Aorta (tissue), 5 donors: ENCODE results near the gene MAZ. TPM values are rescaled to one million over a fixed set of nuclear protein-coding genes. Genes with fewer than 3 reads are reported as not detected.
"Not testable (repeated sequence)": the region's sequence is repeated elsewhere in the genome, so short reads cannot be mapped to it uniquely, and the experiment has no call there.

Experiments
- ATAC-seq: fragments of 200-7000 bp; cut with Tn5 transposase; one replicate; pipeline ENCODE4 v1.9.1; 2022; ENCODE audit warnings: moderate library complexity; ENCODE audit not compliant: low FRiP score
- DNase-seq, 2 donors: peaks; one replicate each; pipeline ENCODE4 v3.0.0-alpha.2; 2020
- H3K27ac ChIP-seq, 2 donors: one replicate each; pipeline ENCODE4 v1.5.1; 2013; ENCODE audit warnings: low read length in 2 of 2, mild to moderate bottlenecking in 2 of 2, moderate library complexity in 2 of 2, control low read depth in 1 of 2, inconsistent platforms in 1 of 2, low read depth in 1 of 2
- H3K27me3 ChIP-seq, 2 donors: one replicate each; pipeline ENCODE4 v1.6.1; 2013; ENCODE audit warnings: control low read depth in 1 of 2, low read length in 1 of 2, mild to moderate bottlenecking in 1 of 2, moderate library complexity in 1 of 2; ENCODE audit not compliant: insufficient read depth in 2 of 2, control insufficient read depth in 1 of 2
- H3K36me3 ChIP-seq, 2 donors: one replicate each; pipeline ENCODE4 v1.6.1; 2013; ENCODE audit warnings: control low read depth in 1 of 2, low read length in 1 of 2, mild to moderate bottlenecking in 1 of 2; ENCODE audit not compliant: insufficient read depth in 2 of 2, control insufficient read depth in 1 of 2
- H3K4me1 ChIP-seq, 2 donors: one replicate each; pipeline ENCODE4 v1.6.1; 2013; ENCODE audit warnings: low read length in 2 of 2, control low read depth in 1 of 2, mild to moderate bottlenecking in 1 of 2, moderate library complexity in 1 of 2; ENCODE audit not compliant: insufficient read depth in 2 of 2, control insufficient read depth in 1 of 2
- H3K4me3 ChIP-seq, 2 donors: one replicate each; pipeline ENCODE4 v1.5.1; 2013; ENCODE audit warnings: low read length in 2 of 2, control low read depth in 1 of 2, mild to moderate bottlenecking in 1 of 2
- H3K9me3 ChIP-seq: one replicate; pipeline ENCODE4 v1.6.1; 2013; ENCODE audit warnings: mild to moderate bottlenecking, low read length; ENCODE audit not compliant: control insufficient read depth
- WGBS, 2 donors: extraction: QIAGEN DNeasy Blood & Tissue Kit; methylation state at CpG; one replicate each; pipeline ENCODE4 v1.1.7; 2013; 5-methylcytosine and 5-hydroxymethylcytosine counted together
- intact Hi-C, 2 donors: fragments of 100-400 bp; cut with DNase I; formaldehyde crosslinking; loops; one replicate each; pipeline versions ENCODE4 v1.14.2 to v1.15.0; 2022
- polyA plus RNA-seq, 2 donors: library from polyadenylated mRNA; stranded (reverse); fragments of 200-250 nt; gene quantifications; one replicate each; pipeline ENCODE4 v1.2.3, GENCODE V29; 2013
- total RNA-seq, 2 donors: library from RNA; stranded (reverse); fragmentation: NEBNext Ultra II Directional; extraction: Animal tissue kit (Norgen Biotek cat#: 25700); gene quantifications; one replicate each; pipeline ENCODE4 v1.2.1, GENCODE V29; 2021
- donor health status: healthy with polysubstance abuse.
- donor health status: Bipolar disorder and iron deficiency.
- donor health status: DM: no; HTN: no; CAD: no.
- donor health status: DM: no; HTN: no; CAD: no.
- donor health status: DM: yes; HTN: yes; CAD: no.

Gene MAZ
- total and polyA plus RNA-seq, 4 donors: 109 to 127 (median 116) TPM

- Histone ChIP-seq H3K4me3 (peak overlapping the region; percentile 51 to 77), H3K4me1 (no peaks in the 10 kb centered on the region), H3K9me3 (no peaks in the 10 kb centered on the region), H3K36me3 (no peaks in the 10 kb centered on the region), H3K27me3 (no peaks in the 10 kb centered on the region), H3K27ac (peak overlapping the region in 1 of 2 donors; percentile 22)
- DNase-seq (no peak), ATAC-seq (peak; percentile 1)
- intact Hi-C loops: no loop called here
- 2% methylated on average over 25 to 31 of the region's 31 CpGs for WGBS, 2 donors
Observed at GRCh38 chr16:29790949-29791844, 15.1 kb upstream of the MAZ start.

DNA sequence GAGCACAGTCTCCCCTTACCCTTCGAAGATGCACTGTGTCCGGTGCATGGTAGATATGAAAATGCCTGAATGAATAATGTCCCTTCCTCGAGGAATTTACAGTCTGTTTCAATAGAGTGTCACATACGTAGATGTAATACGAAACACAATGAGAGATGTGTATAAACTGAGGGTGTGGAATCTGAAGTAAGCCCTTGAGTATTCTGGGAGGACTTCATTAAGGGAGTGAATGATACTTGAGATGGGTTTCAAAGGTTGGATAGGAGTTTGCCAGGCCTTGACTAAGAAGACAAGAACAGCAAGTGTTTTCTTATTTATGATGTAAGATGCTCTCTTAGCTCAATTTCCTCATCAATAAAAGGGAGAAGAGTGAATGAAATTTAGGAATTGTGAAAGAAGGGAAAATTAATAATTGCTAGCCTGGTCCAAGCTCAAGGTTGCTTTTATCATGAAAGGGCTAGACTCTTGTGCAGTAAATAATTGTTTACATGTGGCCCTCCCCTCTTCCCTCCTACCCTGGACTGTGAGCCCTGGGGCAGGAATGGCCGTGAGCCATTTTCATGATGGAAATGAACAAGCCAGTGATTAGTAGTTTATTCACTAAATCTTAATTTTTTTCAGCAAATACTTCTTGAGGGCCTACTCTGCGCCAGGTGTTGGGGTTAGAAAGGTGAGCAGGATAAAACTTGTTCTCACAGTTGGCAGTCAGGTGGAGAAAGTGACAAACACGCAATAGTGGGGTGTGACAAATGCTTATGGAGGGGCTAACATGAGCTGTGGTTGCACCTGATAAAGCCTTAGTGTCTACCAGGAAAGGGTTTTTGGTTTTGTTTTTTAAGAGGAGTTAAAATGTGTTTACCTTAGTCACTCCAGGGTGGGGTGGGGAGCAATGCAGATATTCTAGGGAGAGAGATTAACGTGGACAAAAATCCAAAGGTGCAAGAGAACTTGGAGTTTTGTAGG, 14.2 kb upstream of the MAZ start:
- Histone ChIP-seq H3K27me3 (no peaks in the 10 kb centered on the region), H3K36me3 (no peaks in the 10 kb centered on the region), H3K4me1 (no peaks in the 10 kb centered on the region), H3K27ac (no peak overlapping the region), H3K4me3 (no peak overlapping the region), H3K9me3 (no peaks in the 10 kb centered on the region)
- 73 to 74% methylated on average over 9 of the region's 9 CpGs for WGBS, 2 donors
- intact Hi-C loops: no loop called here
- ATAC-seq (no peak), DNase-seq (no peak)

DNA sequence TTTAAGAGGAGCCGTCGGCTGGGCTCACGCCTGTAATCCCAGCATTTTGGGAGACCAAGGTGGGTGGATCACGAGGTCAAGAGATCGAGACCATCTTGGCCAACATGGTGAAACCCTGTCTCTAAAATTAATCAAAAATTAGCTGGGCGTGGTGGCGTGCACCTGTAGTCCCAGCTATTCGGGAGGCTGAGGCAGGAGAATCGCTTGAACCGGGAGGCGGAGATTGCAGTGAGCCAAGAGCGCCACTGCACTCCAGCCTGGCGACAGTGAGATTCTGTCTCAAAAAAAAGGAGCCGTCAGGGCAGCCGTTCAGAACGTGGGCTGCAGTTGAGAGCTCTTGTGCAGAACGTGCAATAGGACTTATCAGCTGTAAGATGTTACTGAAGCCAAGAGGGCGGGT, 13.2 kb upstream of the MAZ start:
- whole genome bisulfite sequencing, 2 donors: 90 to 91% methylated on average over 18 of the region's 18 CpGs
- H3K27me3 ChIP-seq, H3K27ac ChIP-seq, DNase-seq, H3K4me1 ChIP-seq, H3K36me3 ChIP-seq, ATAC-seq, H3K9me3 ChIP-seq, H3K4me3 ChIP-seq, intact Hi-C loops: not testable (repeated sequence)

DNA sequence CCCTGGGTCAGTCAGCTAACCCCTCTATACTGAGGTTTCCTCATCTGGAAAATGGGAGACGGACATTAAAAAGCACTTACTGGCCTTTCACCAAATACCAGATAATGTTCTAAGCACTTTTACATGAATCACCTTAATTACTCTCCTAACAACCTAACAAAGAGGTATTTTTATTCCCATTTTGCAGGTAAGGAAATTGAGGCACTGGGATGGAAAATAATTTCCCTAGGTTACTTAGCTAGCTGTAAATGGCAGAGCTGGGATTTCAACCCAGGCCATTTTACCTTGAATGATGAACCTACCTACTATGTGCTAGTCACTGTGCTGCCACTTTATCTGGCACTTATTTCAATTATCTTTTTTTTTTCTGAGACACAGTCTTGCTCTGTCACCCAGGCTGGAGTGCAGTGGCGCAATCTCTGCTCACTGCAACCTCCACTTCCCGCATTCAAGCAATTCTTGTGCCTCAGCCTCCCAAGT, 12.1 kb upstream of the MAZ start:
- Histone ChIP-seq H3K4me3 (no peak overlapping the region), H3K36me3 (peaks cover 0 to 2% of the 10 kb centered on the region in 2 donors), H3K4me1 (no peaks in the 10 kb centered on the region), H3K9me3 (no peaks in the 10 kb centered on the region), H3K27me3 (no peaks in the 10 kb centered on the region), H3K27ac (no peak overlapping the region)
- intact Hi-C loops: no loop called here
- ATAC-seq: no peak
- DNase-seq: no peak
- 96 to 99% methylated on average over 3 of the region's 3 CpGs for WGBS, 2 donors

- Histone ChIP-seq H3K4me3 (no peak overlapping the region), H3K27ac (no peak overlapping the region), H3K4me1 (no peaks in the 10 kb centered on the region), H3K36me3 (peaks cover 0 to 2% of the 10 kb centered on the region in 2 donors), H3K27me3 (no peaks in the 10 kb centered on the region), H3K9me3 (no peaks in the 10 kb centered on the region)
- DNase-seq: no peak
- 93 to 95% methylated on average over 8 of the region's 8 CpGs for WGBS, 2 donors
- intact Hi-C loops: no loop called here
- no peak for ATAC-seq
Observed at GRCh38 chr16:29802416-29802935, 3.9 kb upstream of the MAZ start.

DNA sequence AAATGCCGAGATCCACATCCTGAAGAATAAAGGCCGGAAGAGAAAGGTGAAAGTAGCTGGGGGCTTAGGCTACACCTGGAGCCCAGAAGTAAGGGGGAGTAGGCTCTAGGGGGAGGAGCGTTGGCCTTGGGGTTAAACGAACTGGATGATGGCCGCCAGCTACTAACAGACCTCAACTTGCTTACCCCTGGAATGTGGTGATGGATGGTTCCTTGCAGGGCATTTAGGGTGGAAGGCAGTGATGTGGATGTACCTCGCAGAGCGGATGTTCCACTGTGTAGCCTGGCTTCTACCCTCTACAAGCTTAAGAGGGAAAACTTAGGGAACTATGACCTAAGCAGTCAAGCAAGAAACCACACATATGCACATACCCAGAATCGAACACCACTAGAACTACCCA, 2.3 kb upstream of the MAZ start:
- intact Hi-C loops: no loop called here
- ATAC-seq (no peak), DNase-seq (no peak)
- H3K4me1 ChIP-seq: no peaks in the 10 kb centered on the region
- no peaks in the 10 kb centered on the region for H3K27me3 ChIP-seq
- no peaks in the 10 kb centered on the region for H3K9me3 ChIP-seq
- H3K4me3 ChIP-seq: no peak overlapping the region
- no peak overlapping the region for H3K27ac ChIP-seq
- H3K36me3 ChIP-seq: no peaks in the 10 kb centered on the region
- 80% methylated on average over 8 of the region's 8 CpGs for WGBS, 2 donors

DNA sequence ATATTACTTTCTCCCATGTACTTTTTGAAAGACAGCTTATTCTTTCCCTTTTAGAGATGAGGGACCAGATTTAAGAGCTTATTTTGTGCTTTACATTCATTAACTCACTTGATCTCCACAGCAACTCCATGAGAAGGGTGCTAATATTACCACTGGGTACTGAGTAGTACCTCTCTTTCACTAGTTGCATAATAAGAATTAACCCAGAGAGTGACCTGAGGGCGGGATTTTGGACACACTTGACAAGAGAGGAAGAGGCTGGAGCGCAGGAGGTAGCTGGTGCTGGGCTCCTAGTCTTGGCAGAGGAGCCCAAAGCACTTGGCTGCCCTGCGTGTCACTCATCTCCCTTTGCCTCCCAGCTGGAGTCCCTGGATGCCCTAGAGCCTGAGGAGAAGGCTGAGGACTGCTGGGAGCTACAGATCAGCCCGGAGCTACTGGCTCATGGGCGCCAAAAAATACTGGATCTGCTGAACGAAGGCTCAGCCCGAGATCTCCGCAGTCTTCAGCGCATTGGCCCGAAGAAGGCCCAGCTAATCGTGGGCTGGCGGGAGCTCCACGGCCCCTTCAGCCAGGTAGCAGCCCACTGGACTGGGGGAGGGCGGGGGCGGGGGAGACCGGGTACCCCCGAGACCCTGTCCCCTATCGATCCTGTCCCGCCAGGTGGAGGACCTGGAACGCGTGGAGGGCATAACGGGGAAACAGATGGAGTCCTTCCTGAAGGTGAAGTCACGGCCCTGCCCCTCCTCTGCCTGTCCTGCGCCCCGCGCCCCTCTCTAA, 1.7 kb upstream of the MAZ start:
- H3K4me3 ChIP-seq: peak overlapping the region; percentile 20 to 38
- intact Hi-C loops: loop anchor here in 1 of 2 donors (5.0 kb wide), 1 partner anchor 573 kb away; no protein-coding TSS in a partner anchor
- 3 to 5% methylated on average over 26 of the region's 26 CpGs for WGBS, 2 donors
- H3K4me1 ChIP-seq: no peaks in the 10 kb centered on the region
- ATAC-seq (peak; percentile 20), DNase-seq (peak in 1 of 2 donors; percentile 60)
- no peaks in the 10 kb centered on the region for H3K9me3 ChIP-seq
- peak overlapping the region in 1 of 2 donors; percentile 78 for H3K27ac ChIP-seq
- H3K27me3 ChIP-seq: no peaks in the 10 kb centered on the region
- no peaks in the 10 kb centered on the region for H3K36me3 ChIP-seq
